Left lung (tissue), 10 donors: ENCODE measurements around the gene FMNL1. TPM values are rescaled to one million over a fixed set of nuclear protein-coding genes. Genes with fewer than 3 reads are reported as not detected.
A peak's percentile ranks its signal among the peaks of the same experiment; 100 is the strongest.

ENCODE experiments used
- ATAC-seq: fragments of 200-7000 bp; cut with Tn5 transposase; one replicate; pipeline ENCODE4 v1.9.1; 2020; ENCODE audit warnings: moderate library complexity
- DNase-seq, 4 donors: peaks; one replicate each; pipeline ENCODE4 v3.0.0-alpha.2; 2013 to 2020
- H3K27ac ChIP-seq, 2 donors: fragments of 200-600 bp; sonication (generic) in 1 of 2; one replicate each; pipeline versions ENCODE4 v1.5.0 to v1.8.0; 2020 to 2021
- H3K27me3 ChIP-seq, 2 donors: fragments of 200-600 bp; sonication (generic) in 1 of 2; one replicate each; pipeline versions ENCODE4 v1.5.0 to v1.8.0; 2020 to 2021
- H3K36me3 ChIP-seq, 2 donors: fragments of 200-600 bp; sonication (generic) in 1 of 2; one replicate each; pipeline versions ENCODE4 v1.5.0 to v1.8.0; 2020 to 2021
- H3K4me1 ChIP-seq, 2 donors: fragments of 200-600 bp; one replicate each; pipeline ENCODE4 v1.8.0; 2021
- H3K4me3 ChIP-seq, 2 donors: fragments of 200-600 bp; sonication (generic) in 1 of 2; one replicate each; pipeline versions ENCODE4 v1.5.0 to v1.8.0; 2020 to 2021; ENCODE audit warnings: mild to moderate bottlenecking in 1 of 2
- H3K9me3 ChIP-seq, 2 donors: fragments of 200-600 bp; sonication (generic) in 1 of 2; one replicate each; pipeline versions ENCODE4 v1.5.0 to v1.8.0; 2020 to 2021
- intact Hi-C, 2 donors: fragments of 100-400 bp; cut with DNase I; formaldehyde crosslinking; loops; one replicate each; pipeline versions ENCODE4 v1.11.2 to v1.14.2; 2022
- polyA plus RNA-seq, 6 donors: library from polyadenylated mRNA; unstranded; fragments of 120-200 nt; gene quantifications; one replicate each; pipeline ENCODE4 v1.2.1, GENCODE V29; 2013; ENCODE audit not compliant: insufficient read length in 6 of 6
- total RNA-seq, 2 donors: library from RNA; stranded (reverse); fragmentation: NEBNext Ultra II Directional; extraction: Animal tissue kit (Norgen Biotek cat#: 25700); gene quantifications; one replicate each; pipeline ENCODE4 v1.2.1, GENCODE V29; 2021
- TF ChIP-seq, protein P1 (sequence below), 2 donors: fragments of 200-600 bp; sonication (generic) in 1 of 2; IDR thresholded peaks; one replicate each; pipeline versions ENCODE4 v1.5.0 to v1.8.0; 2021; ENCODE audit warnings: antibody characterized with exemption in 2 of 2
- donor health status: DM: no; HTN: yes; CAD: no.
- donor health status: DM: no; HTN: no; CAD: no.

The FMNL1 gene
- total and polyA plus RNA-seq, 8 donors, result 6.9 to 118 (median 9.2) TPM

DNA sequence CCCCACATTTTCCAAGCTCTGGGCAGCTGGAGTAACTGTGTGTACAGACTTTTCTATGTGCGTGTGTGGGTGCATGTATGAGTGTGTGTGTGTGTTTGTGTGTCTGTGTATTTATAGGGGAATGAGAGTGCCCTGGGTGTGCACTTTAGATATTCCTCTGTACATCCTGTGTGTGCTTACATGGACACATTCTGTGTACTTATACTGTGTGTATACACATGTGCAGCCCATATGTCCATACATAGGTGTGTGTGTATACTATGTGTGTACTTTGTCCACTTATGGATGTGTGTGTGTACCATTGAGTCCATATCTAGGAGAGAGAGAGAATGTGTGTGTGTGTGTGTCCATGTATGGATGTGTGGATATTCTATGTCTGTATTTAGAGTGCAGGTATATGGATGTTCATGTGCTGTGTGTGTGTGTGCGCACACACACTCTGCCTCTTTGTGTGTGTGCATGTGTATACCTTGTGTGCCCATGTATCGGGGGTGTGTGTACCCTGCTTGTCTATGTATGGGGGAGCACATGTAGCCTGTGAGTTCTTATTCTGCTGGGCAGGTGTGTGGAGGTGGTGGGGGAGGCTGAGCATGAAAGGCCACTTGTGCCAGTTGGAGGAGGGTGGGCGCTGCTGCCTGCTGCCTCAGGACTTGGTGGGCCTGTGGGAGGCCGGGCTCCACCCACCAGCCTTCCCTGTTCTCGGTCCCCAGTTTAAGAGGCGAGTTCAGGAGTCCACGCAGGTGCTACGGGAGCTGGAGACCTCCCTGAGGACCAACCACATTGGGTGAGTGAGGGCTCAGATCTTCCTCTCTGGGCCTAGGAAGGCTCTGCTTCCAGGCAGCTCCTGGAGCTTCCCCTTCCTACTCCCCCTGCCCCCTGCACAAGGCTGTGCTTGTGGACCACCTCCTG, 11.1 kb downstream of the FMNL1 start:
- no peak overlapping the region for H3K4me3 ChIP-seq
- H3K9me3 ChIP-seq, result no peaks in the 10 kb centered on the region
- ATAC-seq (no peak), DNase-seq (no peak)
- TF ChIP-seq, protein P1, sequence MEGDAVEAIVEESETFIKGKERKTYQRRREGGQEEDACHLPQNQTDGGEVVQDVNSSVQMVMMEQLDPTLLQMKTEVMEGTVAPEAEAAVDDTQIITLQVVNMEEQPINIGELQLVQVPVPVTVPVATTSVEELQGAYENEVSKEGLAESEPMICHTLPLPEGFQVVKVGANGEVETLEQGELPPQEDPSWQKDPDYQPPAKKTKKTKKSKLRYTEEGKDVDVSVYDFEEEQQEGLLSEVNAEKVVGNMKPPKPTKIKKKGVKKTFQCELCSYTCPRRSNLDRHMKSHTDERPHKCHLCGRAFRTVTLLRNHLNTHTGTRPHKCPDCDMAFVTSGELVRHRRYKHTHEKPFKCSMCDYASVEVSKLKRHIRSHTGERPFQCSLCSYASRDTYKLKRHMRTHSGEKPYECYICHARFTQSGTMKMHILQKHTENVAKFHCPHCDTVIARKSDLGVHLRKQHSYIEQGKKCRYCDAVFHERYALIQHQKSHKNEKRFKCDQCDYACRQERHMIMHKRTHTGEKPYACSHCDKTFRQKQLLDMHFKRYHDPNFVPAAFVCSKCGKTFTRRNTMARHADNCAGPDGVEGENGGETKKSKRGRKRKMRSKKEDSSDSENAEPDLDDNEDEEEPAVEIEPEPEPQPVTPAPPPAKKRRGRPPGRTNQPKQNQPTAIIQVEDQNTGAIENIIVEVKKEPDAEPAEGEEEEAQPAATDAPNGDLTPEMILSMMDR (IDR thresholded peaks at IDR 0.05), result no peak
- peaks cover 33 to 87% of the 10 kb centered on the region in 2 donors for H3K4me1 ChIP-seq
- H3K27me3 ChIP-seq, result no peaks in the 10 kb centered on the region
- intact Hi-C loops, result no loop called here
- no peak overlapping the region for H3K27ac ChIP-seq
- peaks cover 0 to 45% of the 10 kb centered on the region in 2 donors for H3K36me3 ChIP-seq

DNA sequence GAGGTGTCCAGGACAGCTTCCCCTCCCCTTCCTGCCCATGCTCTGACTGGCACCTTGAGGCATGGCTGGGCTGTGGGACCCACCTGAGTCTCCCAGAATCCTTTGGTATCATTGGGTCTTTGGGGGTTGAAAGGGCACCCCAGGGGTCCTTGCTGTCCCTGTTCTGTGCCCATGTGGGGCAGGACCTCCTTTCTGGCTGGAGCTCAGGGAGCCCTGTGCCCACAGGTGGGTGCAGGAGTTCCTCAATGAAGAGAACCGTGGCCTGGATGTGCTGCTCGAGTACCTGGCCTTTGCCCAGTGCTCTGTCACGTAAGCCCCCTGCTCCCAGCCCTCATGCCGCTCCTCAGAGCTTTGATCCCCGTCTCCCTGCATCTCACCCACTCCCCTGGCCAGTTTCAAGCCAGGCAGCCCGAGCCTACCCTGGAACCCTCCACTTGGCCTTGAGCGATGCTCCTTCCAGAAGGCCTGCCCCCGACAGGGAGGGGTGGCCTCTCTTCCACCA, 11.8 kb downstream of the FMNL1 start:
- H3K9me3 ChIP-seq, result no peaks in the 10 kb centered on the region
- peaks cover 0 to 52% of the 10 kb centered on the region in 2 donors for H3K36me3 ChIP-seq
- DNase-seq (no peak), ATAC-seq (no peak)
- no peak overlapping the region for H3K27ac ChIP-seq
- no peaks in the 10 kb centered on the region for H3K27me3 ChIP-seq
- peaks cover 26 to 80% of the 10 kb centered on the region in 2 donors for H3K4me1 ChIP-seq
- intact Hi-C loops, result no loop called here
- H3K4me3 ChIP-seq, result no peak overlapping the region
- TF ChIP-seq, protein P1 (IDR thresholded peaks at IDR 0.05), result no peak

DNA sequence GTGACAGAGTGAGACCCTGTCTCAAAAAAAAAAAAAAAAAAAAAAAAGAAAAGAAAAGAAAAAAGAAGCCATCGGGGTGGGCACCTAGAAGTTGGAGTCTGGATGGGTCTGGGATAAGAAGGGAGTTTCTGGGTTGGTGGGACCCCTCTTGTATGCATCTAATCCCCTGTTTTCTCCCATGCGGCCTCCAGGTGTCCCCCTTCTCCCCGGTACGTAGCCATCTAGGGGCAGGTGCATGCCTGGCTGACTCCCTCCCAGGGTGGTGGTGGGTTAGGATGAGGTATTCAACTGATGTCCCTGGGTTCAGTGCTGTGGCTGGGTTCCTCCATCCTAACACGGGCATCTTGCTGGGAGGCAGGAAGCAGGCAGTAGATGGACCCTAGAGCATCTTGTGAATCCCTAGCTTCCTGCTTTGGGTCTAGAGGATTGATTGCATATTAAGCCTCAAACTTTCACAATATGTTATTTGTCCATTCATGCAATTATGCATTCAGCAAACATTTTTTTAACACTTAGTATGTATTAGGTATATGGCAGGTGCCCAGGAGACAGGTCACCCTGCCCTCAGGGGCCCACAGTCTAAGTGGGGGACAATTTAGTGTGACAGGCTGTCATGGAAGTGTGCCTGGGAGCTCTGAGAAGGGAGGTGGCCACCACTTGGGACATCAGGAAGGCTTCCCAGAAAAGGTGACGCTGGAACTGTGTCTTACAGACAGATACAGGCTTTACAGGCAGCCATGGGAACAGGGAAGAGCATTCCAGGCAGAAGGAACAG, 13.1 kb downstream of the FMNL1 start:
- H3K4me1 ChIP-seq, result peaks cover 14 to 66% of the 10 kb centered on the region in 2 donors
- peak overlapping the region in 1 of 2 donors; percentile 41 for H3K27ac ChIP-seq
- intact Hi-C loops, result no loop called here
- H3K4me3 ChIP-seq, result no peak overlapping the region
- TF ChIP-seq, protein P1 (IDR thresholded peaks at IDR 0.05), result no peak
- H3K36me3 ChIP-seq, result peaks cover 0 to 66% of the 10 kb centered on the region in 2 donors
- peak in 1 of 4 donors; percentile 30 for DNase-seq
- H3K9me3 ChIP-seq, result no peaks in the 10 kb centered on the region
- no peaks in the 10 kb centered on the region for H3K27me3 ChIP-seq
- ATAC-seq, result no peak

DNA sequence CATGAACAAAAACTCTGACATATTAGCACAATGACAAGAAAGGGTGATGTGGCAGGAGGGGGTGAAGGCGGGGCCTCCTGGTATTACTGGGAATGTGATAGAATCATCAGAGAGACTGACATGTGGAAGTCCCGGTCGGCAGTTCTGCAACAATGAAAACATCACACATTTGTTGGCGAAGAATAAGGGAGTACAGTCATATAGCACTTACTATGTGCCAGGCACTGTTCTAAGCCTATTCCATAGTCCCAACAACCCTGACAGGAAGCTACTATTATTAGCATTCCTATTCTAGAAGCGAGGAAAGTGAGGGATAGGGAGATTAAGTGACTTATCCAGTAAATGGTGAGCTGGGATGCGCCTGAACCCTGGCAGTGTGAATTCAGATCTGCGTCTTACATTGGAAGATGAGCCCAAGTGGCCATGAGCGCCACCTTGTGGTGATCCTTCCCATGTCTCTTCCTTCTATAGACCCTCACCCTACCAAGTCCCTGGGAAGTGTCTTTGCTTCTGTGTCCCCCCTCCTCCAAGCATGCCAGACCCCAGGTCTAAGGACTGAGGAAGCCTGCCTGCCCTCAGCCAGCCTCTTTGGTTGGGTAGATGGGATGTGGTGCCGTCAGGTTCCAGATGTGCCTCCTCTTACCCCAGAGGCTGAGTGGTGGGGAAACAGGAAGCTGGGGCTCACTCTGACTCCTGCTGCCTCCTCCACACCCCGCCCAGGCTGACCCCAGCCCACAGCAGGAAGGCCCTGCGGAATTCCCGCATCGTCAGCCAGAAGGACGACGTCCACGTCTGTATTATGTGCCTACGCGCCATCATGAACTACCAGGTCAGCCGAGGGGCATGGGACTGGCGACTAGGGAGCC, 14.0 kb downstream of the FMNL1 start:
- ATAC-seq, result peak; percentile 72
- peak overlapping the region in 1 of 2 donors; percentile 41 for H3K27ac ChIP-seq

More for the DNA sequence above, 14.0 kb downstream of the FMNL1 start:
- H3K4me1 ChIP-seq, result peaks cover 7 to 58% of the 10 kb centered on the region in 2 donors
- H3K4me3 ChIP-seq, result no peak overlapping the region
- H3K36me3 ChIP-seq, result peaks cover 0 to 74% of the 10 kb centered on the region in 2 donors
- no peaks in the 10 kb centered on the region for H3K27me3 ChIP-seq
- intact Hi-C loops, result no loop called here
- H3K9me3 ChIP-seq, result no peaks in the 10 kb centered on the region
- TF ChIP-seq, protein P1 (IDR thresholded peaks at IDR 0.05), result peak; percentile 63 to 81
- DNase-seq, result peak in 2 of 4 donors; percentile 68 to 75
